CD14-positive monocyte (primary cell): ENCODE measurements around the gene IDS. TPM values are rescaled to one million over a fixed set of nuclear protein-coding genes. Genes with fewer than 3 reads are reported as not detected.

Experiments used
- DNase-seq, 3 donors: peaks; one replicate each; pipeline ENCODE4 v3.0.0-alpha.2; 2011 to 2022
- H2AFZ ChIP-seq: 2 replicates; pipeline ENCODE4 v1.6.0; 2012; ENCODE audit warnings: mild to moderate bottlenecking, low read depth, low read length, inconsistent platforms; ENCODE audit not compliant: insufficient read depth, poor library complexity, severe bottlenecking
- H3K27ac ChIP-seq, 2 donors: 1 replicate in 1 of 2; 2 replicates in 1 of 2; pipeline ENCODE4 v1.5.1; 2012 to 2013; ENCODE audit warnings: low read length in 2 of 2, control low read depth in 1 of 2, inconsistent platforms in 1 of 2, low read depth in 1 of 2, mild to moderate bottlenecking in 1 of 2
- H3K27me3 ChIP-seq, 2 donors: one replicate each; pipeline versions ENCODE4 v1.6.0 to v1.6.1; 2011 to 2013; ENCODE audit warnings: low read length in 2 of 2; ENCODE audit not compliant: control insufficient read depth in 2 of 2, insufficient read depth in 2 of 2
- H3K36me3 ChIP-seq, 2 donors: replicated peaks in 1 of 2; 1 replicate in 1 of 2; 2 replicates in 1 of 2; pipeline versions ENCODE4 v1.5.1 to v1.6.1; 2012 to 2013; ENCODE audit warnings: low read length in 2 of 2, control low read depth in 1 of 2, inconsistent platforms in 1 of 2, mild to moderate bottlenecking in 1 of 2; ENCODE audit not compliant: insufficient read depth in 2 of 2, control insufficient read depth in 1 of 2
- H3K4me1 ChIP-seq, 2 donors: 1 replicate in 1 of 2; 2 replicates in 1 of 2; pipeline versions ENCODE4 v1.5.1 to v1.6.1; 2012 to 2013; ENCODE audit warnings: low read length in 2 of 2, control low read depth in 1 of 2, inconsistent platforms in 1 of 2, mild to moderate bottlenecking in 1 of 2, moderate library complexity in 1 of 2; ENCODE audit not compliant: insufficient read depth in 2 of 2, control insufficient read depth in 1 of 2
- H3K4me2 ChIP-seq: replicated peaks from 2 replicates; pipeline ENCODE3; 2012; ENCODE audit warnings: low read length, moderate library complexity, mild to moderate bottlenecking; ENCODE audit not compliant: poor library complexity, severe bottlenecking; ENCODE audit errors: extremely low read depth
- H3K4me3 ChIP-seq, 3 experiments: fragments of 200-600 bp in 1 of 3; sonication (generic) in 1 of 3; replicated peaks in 1 of 3; 1 replicate in 2 of 3; 2 replicates in 1 of 3; pipeline ENCODE4 v1.5.1; 2011 to 2013; ENCODE audit warnings: low read length in 3 of 3, mild to moderate bottlenecking in 3 of 3, control low read depth in 2 of 3, low read depth in 2 of 3, inconsistent platforms in 1 of 3, moderate library complexity in 1 of 3
- H3K79me2 ChIP-seq: 2 replicates; pipeline ENCODE4 v1.6.0; 2012; ENCODE audit warnings: mild to moderate bottlenecking, control low read depth, inconsistent platforms, low read length, moderate library complexity; ENCODE audit not compliant: insufficient read depth
- H3K9ac ChIP-seq: 2 replicates; pipeline ENCODE4 v1.6.0; 2017; ENCODE audit warnings: low read length, mild to moderate bottlenecking; ENCODE audit not compliant: insufficient read depth, poor library complexity, severe bottlenecking
- H3K9me3 ChIP-seq, 2 donors: replicated peaks in 1 of 2; 1 replicate in 1 of 2; 2 replicates in 1 of 2; pipeline versions ENCODE4 v1.5.1 to v1.6.1; 2012 to 2013; ENCODE audit warnings: low read length in 2 of 2, control low read depth in 1 of 2; ENCODE audit not compliant: control insufficient read depth in 1 of 2, insufficient read depth in 1 of 2
- H4K20me1 ChIP-seq: 2 replicates; pipeline ENCODE4 v1.6.0; 2012; ENCODE audit warnings: mild to moderate bottlenecking, low read length, control low read depth, moderate library complexity; ENCODE audit not compliant: insufficient read depth
- H3K27ac Mint-ChIP-seq, 7 donors: one replicate each; pipeline ENCODE4 v1.8.0; 2020; ENCODE audit warnings: mild to moderate bottlenecking in 7 of 7, mixed read lengths in 7 of 7, moderate library complexity in 6 of 7, inconsistent platforms in 2 of 7
- H3K27me3 Mint-ChIP-seq, 3 donors: one replicate each; pipeline ENCODE4 v1.8.0; 2021 to 2022; ENCODE audit warnings: low read depth in 3 of 3, mild to moderate bottlenecking in 3 of 3, mixed read lengths in 3 of 3, moderate library complexity in 3 of 3, inconsistent platforms in 1 of 3
- H3K36me3 Mint-ChIP-seq, 2 donors: one replicate each; pipeline ENCODE4 v1.8.0; 2020; ENCODE audit warnings: mixed read lengths in 2 of 2, inconsistent platforms in 1 of 2, mild to moderate bottlenecking in 1 of 2
- H3K4me1 Mint-ChIP-seq: one replicate; pipeline ENCODE4 v1.8.0; 2020; ENCODE audit warnings: mild to moderate bottlenecking, mixed read lengths
- H3K4me3 Mint-ChIP-seq, 2 donors: one replicate each; pipeline ENCODE4 v1.8.0; 2020; ENCODE audit warnings: mild to moderate bottlenecking in 2 of 2, mixed read lengths in 2 of 2, moderate library complexity in 1 of 2
- H3K9me3 Mint-ChIP-seq, 7 donors: one replicate each; pipeline ENCODE4 v1.8.0; 2020 to 2022; ENCODE audit warnings: mixed read lengths in 7 of 7, mild to moderate bottlenecking in 6 of 7, moderate library complexity in 6 of 7, inconsistent platforms in 2 of 7
- CTCF ChIP-seq: fragments of 200-600 bp; IDR thresholded peaks from one replicate; pipeline ENCODE4 v1.8.0; 2022; ENCODE audit warnings: antibody characterized with exemption, mild to moderate bottlenecking
- WGBS: methylation state at CpG from one replicate; pipeline ENCODE4 v1.1.5; 2013; ENCODE audit warnings: missing lambda C conversion rate; ENCODE audit not compliant: insufficient coverage; 5-methylcytosine and 5-hydroxymethylcytosine counted together
- intact Hi-C, 2 donors: fragments of 100-400 bp; cut with micrococcal nuclease; formaldehyde crosslinking; loops; one replicate each; pipeline versions ENCODE4 v1.15.0 to v1.15.1; 2023
- polyA plus RNA-seq, 3 donors: library from polyadenylated mRNA; depleted of rRNA in 1 of 3; unstranded in 2 of 3; stranded (reverse) in 1 of 3; fragments of 300-500 nt in 2 of 3; fragments of >200 nt in 1 of 3; fragmentation: Illumina TruSeq in 2 of 3; gene quantifications; 1 replicate in 2 of 3; 2 replicates in 1 of 3; pipeline ENCODE4 v1.2.3, GENCODE V29; 2012 to 2021

Gene IDS
- polyA plus RNA-seq, 3 donors = 79.5 to 113 (median 94.3) TPM

GRCh38 chrX:149469406-149469805, 35.7 kb downstream of the IDS start:
- no peaks in the 10 kb centered on the region for H3K4me1 ChIP-seq
- peaks cover 2% of the 10 kb centered on the region for H3K4me1 Mint-ChIP-seq
- intact Hi-C loops = no loop called here
- H3K36me3 Mint-ChIP-seq = no peaks in the 10 kb centered on the region
- H2AFZ ChIP-seq = no peak overlapping the region
- DNase-seq = no peak
- H3K4me3 ChIP-seq = no peak overlapping the region
- 60% methylated on average over 3 of the region's 5 CpGs for WGBS
- H3K27me3 Mint-ChIP-seq = peaks cover 0 to 11% (median 6%) of the 10 kb centered on the region in 3 donors
- H3K27me3 ChIP-seq = no peaks in the 10 kb centered on the region
- H3K4me3 Mint-ChIP-seq = peak overlapping the region in 1 of 2 donors; percentile 35
- H4K20me1 ChIP-seq = no peaks in the 10 kb centered on the region
- no peaks in the 10 kb centered on the region for H3K79me2 ChIP-seq
- peaks cover 0 to 2% (median 0%) of the 10 kb centered on the region in 7 donors for H3K9me3 Mint-ChIP-seq
- no peak overlapping the region for H3K27ac ChIP-seq
- H3K36me3 ChIP-seq = no peaks in the 10 kb centered on the region
- H3K4me2 ChIP-seq = no peak overlapping the region
- no peaks in the 10 kb centered on the region for H3K9me3 ChIP-seq
- H3K9ac ChIP-seq = no peak overlapping the region
- no peak for TF ChIP-seq CTCF
- no peak overlapping the region for H3K27ac Mint-ChIP-seq

GRCh38 chrX:149467920-149468319, 37.2 kb downstream of the IDS start:
- peaks cover 0 to 2% (median 0%) of the 10 kb centered on the region in 7 donors for H3K9me3 Mint-ChIP-seq
- no CpG with 5 or more reads among the region's 5 CpGs for WGBS
- Histone ChIP-seq H3K27me3 (no peaks in the 10 kb centered on the region), H3K4me3 (no peak overlapping the region), H3K4me1 (no peaks in the 10 kb centered on the region), H4K20me1 (no peaks in the 10 kb centered on the region), H3K9ac (no peak overlapping the region), H3K4me2 (no peak overlapping the region), H3K27ac (no peak overlapping the region), H3K36me3 (no peaks in the 10 kb centered on the region), H2AFZ (no peak overlapping the region), H3K79me2 (no peaks in the 10 kb centered on the region), H3K9me3 (no peaks in the 10 kb centered on the region)
- TF ChIP-seq CTCF = no peak
- no peak for DNase-seq
- no peak overlapping the region for H3K27ac Mint-ChIP-seq
- peaks cover 2% of the 10 kb centered on the region for H3K4me1 Mint-ChIP-seq
- no peak overlapping the region for H3K4me3 Mint-ChIP-seq
- intact Hi-C loops = no loop called here
- peaks cover 0 to 11% (median 2%) of the 10 kb centered on the region in 3 donors for H3K27me3 Mint-ChIP-seq
- H3K36me3 Mint-ChIP-seq = no peaks in the 10 kb centered on the region
